IMR-90 (cell line): ENCODE results near the gene CTAGE1. TPM values are rescaled to one million over a fixed set of nuclear protein-coding genes. Genes with fewer than 3 reads are reported as not detected.
A peak's percentile ranks its signal among the peaks of the same experiment; 100 is the strongest.

Experiments
- ATAC-seq: fragments of 200-7000 bp; cut with Tn5 transposase; 2 replicates; pipeline ENCODE4 v1.9.1; 2020; ENCODE audit warnings: low read depth, mild to moderate bottlenecking, moderate library complexity
- BruUV-seq: library from RNA; stranded (reverse); fragments of 400-500 nt; replicated peaks from 2 replicates; lab custom pipeline; 2021; lab: Mats Ljungman, UMichigan
- CTCF ChIA-PET: fragments of 300-600 bp; formaldehyde crosslinking; extraction: SDS; loops from one replicate; lab custom pipeline; 2021; ENCODE audit warnings: antibody characterized with exemption; lab: Yijun Ruan, JAX
- POLR2A ChIA-PET: fragments of 300-600 bp; sonication (Branson Sonifier 250); formaldehyde crosslinking; loops from one replicate; lab custom pipeline; 2022; ENCODE audit warnings: antibody characterized with exemption; ENCODE audit not compliant: unreplicated experiment; lab: Charles Lee
- DNase-seq: peaks from one replicate; pipeline ENCODE4 v3.0.0; 2013
- H2AFZ ChIP-seq: replicated peaks from 2 replicates; pipeline ENCODE3; 2013; ENCODE audit warnings: low read length, mild to moderate bottlenecking; ENCODE audit not compliant: poor library complexity
- H2AK5ac ChIP-seq: 2 replicates; pipeline ENCODE4 v1.6.1; 2013; ENCODE audit warnings: low read depth, low read length, inconsistent platforms
- H2AK9ac ChIP-seq: replicated peaks from 2 replicates; pipeline ENCODE3; 2013; ENCODE audit warnings: mild to moderate bottlenecking, low read depth, low read length, moderate library complexity; ENCODE audit not compliant: poor library complexity
- H2BK120ac ChIP-seq: 2 replicates; pipeline ENCODE4 v1.6.1; 2013; ENCODE audit warnings: low read depth, low read length, inconsistent platforms
- H2BK15ac ChIP-seq: 3 replicates; pipeline ENCODE4 v1.6.1; 2013; ENCODE audit warnings: low read depth, low read length, inconsistent platforms
- H2BK20ac ChIP-seq: 2 replicates; pipeline ENCODE4 v1.6.1; 2013; ENCODE audit warnings: low read depth, mild to moderate bottlenecking, inconsistent platforms, low read length, moderate library complexity
- H2BK5ac ChIP-seq: 2 replicates; pipeline ENCODE4 v1.6.1; 2013; ENCODE audit warnings: mild to moderate bottlenecking, low read depth, low read length, inconsistent platforms; ENCODE audit not compliant: poor library complexity, severe bottlenecking
- H3K14ac ChIP-seq: replicated peaks from 2 replicates; pipeline ENCODE4 v1.6.1; 2013; ENCODE audit warnings: low read depth, low read length, inconsistent platforms
- H3K18ac ChIP-seq: 2 replicates; pipeline ENCODE4 v1.6.1; 2013; ENCODE audit warnings: low read depth, low read length, control low read depth
- H3K23ac ChIP-seq: 2 replicates; pipeline ENCODE4 v1.6.1; 2013; ENCODE audit warnings: low read depth, low read length, inconsistent platforms
- H3K27ac ChIP-seq: 2 replicates; pipeline ENCODE4 v1.5.1; 2013; ENCODE audit warnings: mild to moderate bottlenecking, control low read depth, low read length; ENCODE audit not compliant: insufficient read depth
- H3K27me3 ChIP-seq: 2 replicates; pipeline ENCODE4 v1.6.1; 2013; ENCODE audit warnings: low read length; ENCODE audit not compliant: control insufficient read depth, insufficient read depth
- H3K36me3 ChIP-seq: 2 replicates; pipeline ENCODE4 v1.6.1; 2013; ENCODE audit warnings: low read length, mixed read lengths; ENCODE audit not compliant: control insufficient read depth, insufficient read depth
- H3K4ac ChIP-seq: 2 replicates; pipeline ENCODE4 v1.6.1; 2013; ENCODE audit warnings: low read depth, low read length, inconsistent platforms
- H3K4me1 ChIP-seq: 2 replicates; pipeline ENCODE4 v1.6.1; 2013; ENCODE audit warnings: low read length, mixed read lengths; ENCODE audit not compliant: control insufficient read depth, insufficient read depth
- H3K4me2 ChIP-seq: 2 replicates; pipeline ENCODE4 v1.6.1; 2013; ENCODE audit warnings: low read depth, mild to moderate bottlenecking, control low read depth, low read length, moderate library complexity
- H3K4me3 ChIP-seq: 2 replicates; pipeline ENCODE4 v1.5.1; 2013; ENCODE audit warnings: low read depth, mild to moderate bottlenecking, control low read depth, low read length, moderate library complexity; ENCODE audit not compliant: insufficient read depth
- H3K56ac ChIP-seq: 2 replicates; pipeline ENCODE4 v1.6.1; 2013; ENCODE audit warnings: low read length, inconsistent platforms; ENCODE audit not compliant: insufficient read depth; ENCODE audit errors: extremely low read depth
- H3K79me1 ChIP-seq, 2 experiments: 2 replicates each; pipeline ENCODE4 v1.6.1; 2013; ENCODE audit warnings: low read length in 2 of 2, inconsistent platforms in 1 of 2, low read depth in 1 of 2
- H3K9ac ChIP-seq: 2 replicates; pipeline ENCODE4 v1.6.1; 2013; ENCODE audit warnings: low read depth, low read length, control low read depth
- H3K9me1 ChIP-seq: 2 replicates; pipeline ENCODE4 v1.6.1; 2013; ENCODE audit warnings: low read length, inconsistent platforms; ENCODE audit not compliant: insufficient read depth
- H3K9me3 ChIP-seq: 2 replicates; pipeline ENCODE4 v1.6.1; 2013; ENCODE audit warnings: low read length; ENCODE audit not compliant: control insufficient read depth, insufficient read depth
- H4K20me1 ChIP-seq: 2 replicates; pipeline ENCODE4 v1.6.1; 2013; ENCODE audit warnings: low read length, inconsistent platforms; ENCODE audit not compliant: insufficient read depth
- H4K5ac ChIP-seq: 2 replicates; pipeline ENCODE4 v1.6.1; 2013; ENCODE audit warnings: mild to moderate bottlenecking, low read depth, low read length, control low read depth
- H4K8ac ChIP-seq, 2 experiments: 2 replicates each; pipeline ENCODE4 v1.6.1; 2013; ENCODE audit warnings: low read depth in 2 of 2, low read length in 2 of 2, control low read depth in 1 of 2, inconsistent platforms in 1 of 2
- H4K91ac ChIP-seq: 2 replicates; pipeline ENCODE4 v1.6.1; 2013; ENCODE audit warnings: low read depth, low read length, inconsistent platforms; ENCODE audit not compliant: insufficient read depth
- CHD1 ChIP-seq: IDR thresholded peaks from 2 replicates; pipeline ENCODE4 v1.6.1; 2012; ENCODE audit warnings: low read depth, low read length, improper control_type of control experiment
- FOS ChIP-seq: fragments of 150-350 bp; IDR thresholded peaks from 2 replicates; pipeline ENCODE4 v1.6.1; 2016; ENCODE audit warnings: low read depth, low read length
- NFE2L2 ChIP-seq: fragments of 150-350 bp; IDR thresholded peaks from 2 replicates; pipeline ENCODE4 v1.6.1; 2016; ENCODE audit warnings: low read depth, mild to moderate bottlenecking, low read length
- RAD21 ChIP-seq: IDR thresholded peaks from 2 replicates; pipeline ENCODE4 v1.6.1; 2012; ENCODE audit warnings: low read length, improper control_type of control experiment
- RCOR1 ChIP-seq: IDR thresholded peaks from 2 replicates; pipeline ENCODE4 v1.6.1; 2012; ENCODE audit warnings: mild to moderate bottlenecking, low read length, improper control_type of control experiment; ENCODE audit not compliant: insufficient replicate concordance
- WGBS, 2 experiments: methylation state at CpG; one replicate each; pipeline versions ENCODE4 v1.1.5 to v1.1.7; 2013; ENCODE audit warnings: missing lambda C conversion rate in 2 of 2; ENCODE audit not compliant: insufficient read length in 1 of 2; ENCODE audit errors: extremely low coverage in 2 of 2; 5-methylcytosine and 5-hydroxymethylcytosine counted together
- dilution Hi-C: fragments of 300-500 bp; cut with HindIII; formaldehyde crosslinking; loops from one replicate; pipeline ENCODE4 v1.14.3; 2018; ENCODE audit warnings: low sequenced_read_pairs; ENCODE audit not compliant: unreplicated experiment
- in situ Hi-C: fragments of 300-500 bp; cut with MboI; formaldehyde crosslinking; loops from 3 replicates; pipeline ENCODE4 v1.14.3; 2019; ENCODE audit warnings: low sequenced_read_pairs, inconsistent platforms, mixed read lengths
- intact Hi-C: fragments of 100-400 bp; cut with micrococcal nuclease; formaldehyde crosslinking; loops from 2 replicates; pipeline ENCODE4 v1.10.0; 2022
- polyA plus RNA-seq, 3 experiments: library from polyadenylated mRNA; depleted of rRNA; stranded (reverse); fragments of >200 nt; gene quantifications; 2 replicates each; pipeline ENCODE4 v1.2.3, GENCODE V29; 2012; ENCODE audit warnings: low replicate concordance in 1 of 3
- total RNA-seq: library from RNA; depleted of rRNA; stranded (reverse); fragments of >200 nt; gene quantifications from 2 replicates; pipeline ENCODE4 v1.2.3, GENCODE V29; 2012
- TF ChIP-seq, protein P1 (sequence below): fragments of 150-350 bp; IDR thresholded peaks from 2 replicates; pipeline ENCODE4 v1.6.1; 2017; ENCODE audit warnings: mild to moderate bottlenecking, antibody characterized with exemption, low read length, low read depth
- TF ChIP-seq, protein P2 (sequence below): conservative IDR thresholded peaks from 2 replicates; pipeline ENCODE4 v1.5.1; 2012; ENCODE audit warnings: mild to moderate bottlenecking, low read depth, low read length, improper control_type of control experiment

The CTAGE1 gene
- total and polyA plus RNA-seq, 2 of the 4 experiments (the other 2 are of a cell fraction), result 0.09 TPM; not detected in 1

DNA sequence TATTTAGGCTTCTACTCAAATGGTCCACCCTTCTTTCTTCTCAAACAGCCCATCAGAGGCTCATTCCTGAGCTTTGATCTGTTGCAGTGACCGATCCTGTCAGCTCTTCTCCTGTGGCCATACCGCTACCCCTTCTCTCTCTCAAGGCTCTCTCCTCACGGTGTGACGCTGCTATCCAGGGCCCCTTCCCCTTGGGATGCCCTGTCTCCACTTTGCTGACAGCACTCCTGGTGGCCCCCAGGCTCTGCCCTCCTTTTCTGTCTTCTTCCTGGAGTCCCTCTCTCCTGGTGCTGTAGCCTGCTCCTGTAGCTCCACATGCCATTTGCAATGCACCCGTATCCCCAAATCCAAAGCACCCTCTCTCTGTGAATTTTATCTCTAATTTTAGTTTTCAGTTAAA, 45.4 kb upstream of the CTAGE1 start:
- WGBS, 2 experiments, result 77% methylated on average over 4 of the region's 5 CpGs; no CpG with 5 or more reads in 1 of the 2 experiments
- H2AFZ ChIP-seq, result peak overlapping the region; percentile 36
- no peaks in the 10 kb centered on the region for H3K27me3 ChIP-seq
- intact Hi-C loops (no loop called here), dilution Hi-C loops (no loop called here), in situ Hi-C loops (loop anchor here (10.0 kb wide), 1 partner anchor 92 kb away; no protein-coding TSS in a partner anchor)
- H2BK5ac ChIP-seq, result no peak overlapping the region
- BruUV-seq, result no TSS peak
- no peak overlapping the region for H3K4me2 ChIP-seq
- peak overlapping the region; percentile 18; the same call in 1 of the 3 replicates for H2BK15ac ChIP-seq
- no peak overlapping the region for H3K14ac ChIP-seq
- POLR2A ChIA-PET, result interaction anchor here (0.6 kb wide), 1 partner anchor 85 kb away, joined by 6 read pairs; no protein-coding TSS in a partner anchor
- ATAC-seq, result no peak
- no peak for DNase-seq
- H3K27ac ChIP-seq, result no peak overlapping the region
- H2BK20ac ChIP-seq, result peak overlapping the region; percentile 57
- no peak overlapping the region for H2AK9ac ChIP-seq
- no peaks in the 10 kb centered on the region for H3K36me3 ChIP-seq
- H4K8ac ChIP-seq, result no peak overlapping the region
- no peaks in the 10 kb centered on the region for H4K20me1 ChIP-seq
- H3K9ac ChIP-seq, result no peak overlapping the region
- H3K18ac ChIP-seq, result no peak overlapping the region
- peak overlapping the region; percentile 66 for H2BK120ac ChIP-seq
- H3K4me1 ChIP-seq, result peaks cover 14% of the 10 kb centered on the region
- H3K23ac ChIP-seq, result no peak overlapping the region; the same call in 1 of the 2 replicates
- H2AK5ac ChIP-seq, result peak overlapping the region; percentile 64
- H3K9me1 ChIP-seq, result peaks cover 10% of the 10 kb centered on the region; the same call in 1 of the 2 replicates
- TF ChIP-seq, protein P1, sequence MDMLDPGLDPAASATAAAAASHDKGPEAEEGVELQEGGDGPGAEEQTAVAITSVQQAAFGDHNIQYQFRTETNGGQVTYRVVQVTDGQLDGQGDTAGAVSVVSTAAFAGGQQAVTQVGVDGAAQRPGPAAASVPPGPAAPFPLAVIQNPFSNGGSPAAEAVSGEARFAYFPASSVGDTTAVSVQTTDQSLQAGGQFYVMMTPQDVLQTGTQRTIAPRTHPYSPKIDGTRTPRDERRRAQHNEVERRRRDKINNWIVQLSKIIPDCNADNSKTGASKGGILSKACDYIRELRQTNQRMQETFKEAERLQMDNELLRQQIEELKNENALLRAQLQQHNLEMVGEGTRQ, result no peak
- no peak for TF ChIP-seq RAD21
- TF ChIP-seq, protein P2, sequence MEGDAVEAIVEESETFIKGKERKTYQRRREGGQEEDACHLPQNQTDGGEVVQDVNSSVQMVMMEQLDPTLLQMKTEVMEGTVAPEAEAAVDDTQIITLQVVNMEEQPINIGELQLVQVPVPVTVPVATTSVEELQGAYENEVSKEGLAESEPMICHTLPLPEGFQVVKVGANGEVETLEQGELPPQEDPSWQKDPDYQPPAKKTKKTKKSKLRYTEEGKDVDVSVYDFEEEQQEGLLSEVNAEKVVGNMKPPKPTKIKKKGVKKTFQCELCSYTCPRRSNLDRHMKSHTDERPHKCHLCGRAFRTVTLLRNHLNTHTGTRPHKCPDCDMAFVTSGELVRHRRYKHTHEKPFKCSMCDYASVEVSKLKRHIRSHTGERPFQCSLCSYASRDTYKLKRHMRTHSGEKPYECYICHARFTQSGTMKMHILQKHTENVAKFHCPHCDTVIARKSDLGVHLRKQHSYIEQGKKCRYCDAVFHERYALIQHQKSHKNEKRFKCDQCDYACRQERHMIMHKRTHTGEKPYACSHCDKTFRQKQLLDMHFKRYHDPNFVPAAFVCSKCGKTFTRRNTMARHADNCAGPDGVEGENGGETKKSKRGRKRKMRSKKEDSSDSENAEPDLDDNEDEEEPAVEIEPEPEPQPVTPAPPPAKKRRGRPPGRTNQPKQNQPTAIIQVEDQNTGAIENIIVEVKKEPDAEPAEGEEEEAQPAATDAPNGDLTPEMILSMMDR, result no peak
- no peak for TF ChIP-seq RCOR1
- no peak for TF ChIP-seq CHD1
- TF ChIP-seq FOS, result no peak
- no peak for TF ChIP-seq NFE2L2
- H3K9me3 ChIP-seq, result no peaks in the 10 kb centered on the region
- no peak overlapping the region for H4K5ac ChIP-seq
- peak overlapping the region; percentile 69 for H3K4ac ChIP-seq
- peak overlapping the region; percentile 47 for H4K91ac ChIP-seq
- CTCF ChIA-PET, result no interaction called here
- H3K56ac ChIP-seq, result no peak overlapping the region
- no peak overlapping the region for H3K4me3 ChIP-seq
- H3K79me1 ChIP-seq, result no peaks in the 10 kb centered on the region
